ENCODE results near the gene UPP1.

DNA sequence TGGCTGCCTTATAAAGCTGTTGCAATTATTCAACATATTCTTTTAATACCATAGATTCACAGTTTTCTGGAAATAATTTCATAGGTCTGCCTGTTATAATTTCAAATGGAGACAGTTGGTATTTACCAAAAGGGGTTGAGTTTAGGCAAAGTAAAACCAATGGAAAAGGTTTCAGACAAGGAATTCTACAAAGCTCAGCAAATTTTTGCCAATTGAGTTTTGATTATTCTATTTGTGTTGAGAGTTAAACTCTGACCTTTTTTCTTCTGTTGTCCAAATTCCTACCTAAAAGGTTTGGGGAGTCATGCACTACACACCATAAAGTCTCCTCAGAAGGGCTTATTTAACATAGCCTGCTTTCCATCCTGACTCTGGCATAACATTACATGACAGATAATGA lies 43.7 kb downstream of the UPP1 start:
- no peak for TF ChIP-seq TAF1 (IDR thresholded peaks at IDR 0.05; ENCODE audit: borderline replicate concordance, insufficient read depth, low read length)
- TF ChIP-seq, protein P1, sequence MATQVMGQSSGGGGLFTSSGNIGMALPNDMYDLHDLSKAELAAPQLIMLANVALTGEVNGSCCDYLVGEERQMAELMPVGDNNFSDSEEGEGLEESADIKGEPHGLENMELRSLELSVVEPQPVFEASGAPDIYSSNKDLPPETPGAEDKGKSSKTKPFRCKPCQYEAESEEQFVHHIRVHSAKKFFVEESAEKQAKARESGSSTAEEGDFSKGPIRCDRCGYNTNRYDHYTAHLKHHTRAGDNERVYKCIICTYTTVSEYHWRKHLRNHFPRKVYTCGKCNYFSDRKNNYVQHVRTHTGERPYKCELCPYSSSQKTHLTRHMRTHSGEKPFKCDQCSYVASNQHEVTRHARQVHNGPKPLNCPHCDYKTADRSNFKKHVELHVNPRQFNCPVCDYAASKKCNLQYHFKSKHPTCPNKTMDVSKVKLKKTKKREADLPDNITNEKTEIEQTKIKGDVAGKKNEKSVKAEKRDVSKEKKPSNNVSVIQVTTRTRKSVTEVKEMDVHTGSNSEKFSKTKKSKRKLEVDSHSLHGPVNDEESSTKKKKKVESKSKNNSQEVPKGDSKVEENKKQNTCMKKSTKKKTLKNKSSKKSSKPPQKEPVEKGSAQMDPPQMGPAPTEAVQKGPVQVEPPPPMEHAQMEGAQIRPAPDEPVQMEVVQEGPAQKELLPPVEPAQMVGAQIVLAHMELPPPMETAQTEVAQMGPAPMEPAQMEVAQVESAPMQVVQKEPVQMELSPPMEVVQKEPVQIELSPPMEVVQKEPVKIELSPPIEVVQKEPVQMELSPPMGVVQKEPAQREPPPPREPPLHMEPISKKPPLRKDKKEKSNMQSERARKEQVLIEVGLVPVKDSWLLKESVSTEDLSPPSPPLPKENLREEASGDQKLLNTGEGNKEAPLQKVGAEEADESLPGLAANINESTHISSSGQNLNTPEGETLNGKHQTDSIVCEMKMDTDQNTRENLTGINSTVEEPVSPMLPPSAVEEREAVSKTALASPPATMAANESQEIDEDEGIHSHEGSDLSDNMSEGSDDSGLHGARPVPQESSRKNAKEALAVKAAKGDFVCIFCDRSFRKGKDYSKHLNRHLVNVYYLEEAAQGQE (IDR thresholded peaks at IDR 0.05; ENCODE audit: insufficient read depth in 1 of 2, low read depth in 2 of 2, low read length in 2 of 2) = no peak
